ENCODE measurements around the gene ANAPC7. TPM values are rescaled to one million over a fixed set of nuclear protein-coding genes. Genes with fewer than 3 reads are reported as not detected.
"Not testable (repeated sequence)": the region's sequence is repeated elsewhere in the genome, so short reads cannot be mapped to it uniquely, and the experiment has no call there.

ANAPC7 gene
- polyA plus RNA-seq, 1 donor, result 102 TPM

- DNase-seq, result no peak
Observed at GRCh38 chr12:110379197-110379596, 24.3 kb downstream of the ANAPC7 start.

- DNase-seq, result not testable (repeated sequence)
Observed at GRCh38 chr12:110378131-110378790, 25.2 kb downstream of the ANAPC7 start.

DNA sequence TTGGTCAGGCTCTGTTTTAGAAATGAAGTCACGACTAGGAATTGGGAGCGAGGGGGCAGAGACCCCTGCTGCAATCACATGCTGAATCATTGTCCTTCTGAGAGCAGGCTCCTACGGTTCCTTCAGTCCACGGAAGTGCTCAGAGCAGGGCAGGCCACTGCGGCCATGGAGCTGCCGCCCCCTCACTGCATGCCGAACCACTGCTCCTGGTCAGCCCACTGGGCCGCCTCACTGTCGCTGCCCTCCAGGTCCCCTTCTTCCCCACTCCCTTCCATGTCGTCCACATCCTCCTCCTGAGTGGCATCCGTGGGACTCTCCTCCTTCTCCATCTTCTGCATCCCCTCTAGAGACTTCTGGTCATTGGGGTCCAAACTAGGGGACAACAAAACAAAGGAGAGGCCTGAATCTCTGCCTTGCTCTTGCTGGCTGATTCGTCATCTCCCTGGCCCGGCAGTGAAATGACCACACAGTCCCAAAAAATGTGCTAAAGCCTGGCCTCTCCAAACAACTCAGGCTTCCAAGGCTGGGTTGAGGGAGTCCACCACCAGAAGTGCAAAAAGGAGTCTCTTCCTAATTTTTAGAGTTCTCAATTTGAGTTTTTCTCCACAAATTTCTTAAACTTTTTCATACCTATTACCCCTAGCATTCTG lies 29.4 kb downstream of the ANAPC7 start:
- no peak for DNase-seq

DNA sequence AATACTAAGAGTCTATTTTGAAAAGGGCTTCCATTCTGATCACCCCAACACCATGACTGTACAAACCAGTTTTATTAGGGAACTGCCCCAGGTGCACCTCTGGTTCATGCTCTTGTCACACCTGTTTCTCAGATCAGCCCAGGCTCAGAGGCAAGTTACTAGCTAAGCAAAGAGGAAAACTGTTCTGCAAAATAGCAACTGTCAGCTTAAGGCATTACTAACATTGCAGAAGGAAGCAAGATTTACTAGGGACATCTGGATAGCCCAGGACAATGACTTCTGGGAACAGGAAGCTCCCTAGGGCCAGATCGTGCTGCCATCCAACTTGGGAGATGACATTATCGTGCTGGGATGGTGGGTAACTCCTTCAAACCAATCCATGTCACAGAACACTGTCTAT lies 30.1 kb downstream of the ANAPC7 start:
- DNase-seq, result no peak

GRCh38 chr12:110373025-110373424 lies 30.5 kb downstream of the ANAPC7 start:
- no peak for DNase-seq

GRCh38 chr12:110372056-110372425 lies 31.5 kb downstream of the ANAPC7 start:
- DNase-seq, result no peak

GRCh38 chr12:110371408-110372055 lies 32.0 kb downstream of the ANAPC7 start:
- DNase-seq, result no peak

GRCh38 chr12:110370732-110371231 lies 32.7 kb downstream of the ANAPC7 start:
- DNase-seq, result no peak

GRCh38 chr12:110369992-110370391 lies 33.5 kb downstream of the ANAPC7 start:
- DNase-seq, result no peak

- peak; percentile 22 for DNase-seq
Observed at GRCh38 chr12:110367181-110367864, 36.2 kb downstream of the ANAPC7 start.

- no peak for DNase-seq
Observed at GRCh38 chr12:110366321-110367142, 37.0 kb downstream of the ANAPC7 start.

GRCh38 chr12:110365489-110366320 lies 37.8 kb downstream of the ANAPC7 start:
- DNase-seq, result no peak

DNA sequence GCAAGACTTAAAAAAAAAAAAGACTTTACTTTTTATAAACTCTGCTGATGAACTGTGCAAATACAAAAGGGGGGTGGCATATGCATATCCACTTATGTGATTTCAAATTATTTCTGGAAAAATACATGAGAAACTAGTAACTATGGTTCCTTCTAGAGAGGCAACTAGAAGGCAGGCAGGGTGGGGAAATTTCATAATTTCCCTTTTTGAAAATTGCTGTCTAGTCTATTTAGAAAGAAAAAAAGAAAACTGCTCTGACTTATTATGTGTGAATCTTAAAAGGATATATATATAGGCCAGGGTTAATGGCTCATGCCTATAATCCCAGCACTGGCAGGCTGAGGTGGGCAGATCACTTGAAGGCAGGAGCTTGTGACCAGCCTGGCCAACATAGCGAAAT lies 42.3 kb downstream of the ANAPC7 start:
- DNase-seq, result no peak

- not testable (repeated sequence) for DNase-seq
Observed at GRCh38 chr12:110358384-110359097, 45.0 kb downstream of the ANAPC7 start.

GRCh38 chr12:110355073-110355472 lies 48.4 kb downstream of the ANAPC7 start:
- DNase-seq, result no peak

DNA sequence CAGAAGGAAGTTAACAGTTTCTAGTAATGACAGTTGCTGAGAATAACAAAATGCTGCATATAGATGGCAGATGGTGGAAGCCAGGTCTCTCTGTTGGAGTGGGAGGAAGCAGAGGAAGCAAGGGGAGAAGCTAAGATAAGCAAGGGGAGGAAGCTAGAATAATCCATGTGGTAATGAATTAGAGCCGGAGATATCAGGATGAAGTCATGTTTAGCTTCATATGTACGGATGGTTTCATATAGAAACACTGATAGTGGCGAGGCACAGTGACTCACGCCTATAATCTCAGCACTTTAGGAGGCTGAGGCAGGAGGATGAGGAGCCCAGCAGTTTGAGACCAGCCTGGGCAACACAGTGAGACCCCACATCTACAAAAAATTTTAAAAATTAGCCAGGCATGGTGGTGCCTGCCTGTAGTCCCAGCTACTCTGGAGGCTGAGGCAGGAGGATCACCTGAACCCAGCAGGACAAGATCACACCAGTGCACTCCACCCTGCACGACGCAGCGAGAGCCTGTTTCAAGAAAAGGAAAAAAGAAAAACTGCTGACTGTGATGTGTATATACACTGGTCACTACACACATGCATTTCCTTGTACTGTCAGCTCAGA lies 49.2 kb downstream of the ANAPC7 start:
- no peak for DNase-seq

- no peak for DNase-seq
Observed at GRCh38 chr12:110353211-110353965, 50.1 kb downstream of the ANAPC7 start.

- DNase-seq, result no peak
Observed at GRCh38 chr12:110352401-110352800, 51.1 kb downstream of the ANAPC7 start.

DNA sequence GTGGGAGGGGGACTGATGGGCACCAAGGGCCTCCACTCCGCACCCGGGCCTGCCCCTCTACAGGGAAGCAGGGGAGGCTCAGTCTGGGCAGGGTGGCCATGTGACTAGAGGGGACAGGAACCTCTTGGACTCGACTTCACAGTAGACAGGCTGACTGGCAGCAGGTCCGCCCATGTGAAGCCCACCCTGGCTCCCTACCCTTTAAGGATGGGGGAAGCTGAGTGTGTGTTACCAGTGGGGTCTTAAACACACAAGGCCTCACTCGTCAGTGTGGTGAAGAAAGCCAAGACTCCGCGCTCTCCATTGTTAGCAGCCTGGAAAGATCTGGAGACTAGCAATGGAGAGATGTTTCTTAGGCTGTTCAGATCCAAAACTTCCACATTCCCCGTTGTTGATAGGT lies 52.4 kb downstream of the ANAPC7 start:
- DNase-seq, result no peak

Data from left kidney (tissue), 2 donors.